ENCODE results near the gene ZNF787. TPM values are rescaled to one million over a fixed set of nuclear protein-coding genes. Genes with fewer than 3 reads are reported as not detected.

ZNF787 gene
- total RNA-seq, 1 experiment from 2014 or later: 132 TPM

- peaks cover 13% of the 10 kb centered on the region for H3K4me1 ChIP-seq (ENCODE audit: control insufficient read depth, insufficient read depth, low read length)
- DNase-seq (ENCODE audit: low read depth, low spot score) (no peak), ATAC-seq (no peak)
- no peaks in the 10 kb centered on the region for H3K27me3 ChIP-seq (ENCODE audit: control insufficient read depth, insufficient read depth, low read length)
- no peak overlapping the region for H3K27ac ChIP-seq (ENCODE audit: low read length)
- POLR2A ChIA-PET: no interaction called here
- no peaks in the 10 kb centered on the region for H3K9me3 ChIP-seq (ENCODE audit: control insufficient read depth, insufficient read depth, low read depth, low read length)
- intact Hi-C loops (cut with micrococcal nuclease; ENCODE audit: unreplicated experiment) (no loop called here), in situ Hi-C loops (cut with HindIII; ENCODE audit: low pct_unique_long_range_greater_than_20kb, low sequenced_read_pairs) (no loop called here)
- H3K4me3 ChIP-seq (ENCODE audit: low read depth in 2 of 2, low read length in 2 of 2): no peak overlapping the region
- no peaks in the 10 kb centered on the region for H3K36me3 ChIP-seq (ENCODE audit: control insufficient read depth, insufficient read depth, low read length)
- CTCF ChIA-PET: interaction anchor here (0.6 kb wide), 1 partner anchor 10 kb away, joined by 5 read pairs; no protein-coding TSS in a partner anchor
- TF ChIP-seq POLR2AphosphoS5 (IDR thresholded peaks at IDR 0.05; ENCODE audit: low read depth, low read length): no peak
- peak; percentile 84 to 88 for TF ChIP-seq REST (IDR thresholded peaks at IDR 0.05; ENCODE audit: insufficient read depth in 1 of 2, low read depth in 2 of 2, low read length in 1 of 2)
- no peak for TF ChIP-seq TCF7L2 (IDR thresholded peaks at IDR 0.05; ENCODE audit: low read depth, low read length)
- TF ChIP-seq CTCF (IDR thresholded peaks at IDR 0.05): no peak
- BruUV-seq (replicated peaks): no TSS peak
Measured at GRCh38 chr19:56083668-56084067, 37.4 kb downstream of the ZNF787 start.

- intact Hi-C loops (cut with micrococcal nuclease; ENCODE audit: unreplicated experiment): no loop called here
- Histone ChIP-seq H3K4me1 (ENCODE audit: control insufficient read depth, insufficient read depth, low read length) (peaks cover 11% of the 10 kb centered on the region), H3K27me3 (ENCODE audit: control insufficient read depth, insufficient read depth, low read length) (no peaks in the 10 kb centered on the region), H3K4me3 (ENCODE audit: low read depth in 2 of 2, low read length in 2 of 2) (peak overlapping the region; percentile 32 to 64), H3K27ac (ENCODE audit: low read length) (peak overlapping the region; percentile 62), H3K36me3 (ENCODE audit: control insufficient read depth, insufficient read depth, low read length) (no peaks in the 10 kb centered on the region), H3K9me3 (ENCODE audit: control insufficient read depth, insufficient read depth, low read depth, low read length) (no peaks in the 10 kb centered on the region)
- no TSS peak for BruUV-seq (replicated peaks)
- peak; percentile 78; the same call in 1 of the 2 replicates for TF ChIP-seq CTCF (IDR thresholded peaks at IDR 0.05)
- no peak for TF ChIP-seq SIN3A (IDR thresholded peaks at IDR 0.05; ENCODE audit: borderline replicate concordance, insufficient read depth, low read depth, low read length)
- peak; percentile 1; the same call in 1 of the 2 replicates for TF ChIP-seq POLR2AphosphoS5 (IDR thresholded peaks at IDR 0.05; ENCODE audit: low read depth, low read length)
- TF ChIP-seq TCF7L2 (IDR thresholded peaks at IDR 0.05; ENCODE audit: low read depth, low read length): no peak
- TF ChIP-seq REST (IDR thresholded peaks at IDR 0.05; ENCODE audit: insufficient read depth in 1 of 2, low read depth in 2 of 2, low read length in 1 of 2): no peak
- no peak for DNase-seq (ENCODE audit: low read depth, low spot score)
- in situ Hi-C loops (cut with HindIII; ENCODE audit: low pct_unique_long_range_greater_than_20kb, low sequenced_read_pairs): no loop called here
- ChIA-PET CTCF (interaction anchor here (0.6 to 1.6 kb wide), 6 partner anchors 10 to 253 kb away, joined by 3 to 6 read pairs (median 4); partner anchors contain the start of gene GALP), POLR2A (interaction anchor here (0.6 to 1.2 kb wide), 6 partner anchors 16 to 390 kb away, joined by 3 to 15 read pairs (median 4); partner anchors contain the start of gene GALP)
- ATAC-seq: peak; percentile 64
Measured at GRCh38 chr19:56080669-56081401, 40.3 kb downstream of the ZNF787 start.

Data from Panc1 (cell line).